ENCODE results near the gene MAP3K9. TPM values are rescaled to one million over a fixed set of nuclear protein-coding genes. Genes with fewer than 3 reads are reported as not detected.
A peak's percentile ranks its signal among the peaks of the same experiment; 100 is the strongest.

The MAP3K9 gene
- total RNA-seq, 2 donors from 2014 or later, result 8.7 to 10.7 TPM

DNA sequence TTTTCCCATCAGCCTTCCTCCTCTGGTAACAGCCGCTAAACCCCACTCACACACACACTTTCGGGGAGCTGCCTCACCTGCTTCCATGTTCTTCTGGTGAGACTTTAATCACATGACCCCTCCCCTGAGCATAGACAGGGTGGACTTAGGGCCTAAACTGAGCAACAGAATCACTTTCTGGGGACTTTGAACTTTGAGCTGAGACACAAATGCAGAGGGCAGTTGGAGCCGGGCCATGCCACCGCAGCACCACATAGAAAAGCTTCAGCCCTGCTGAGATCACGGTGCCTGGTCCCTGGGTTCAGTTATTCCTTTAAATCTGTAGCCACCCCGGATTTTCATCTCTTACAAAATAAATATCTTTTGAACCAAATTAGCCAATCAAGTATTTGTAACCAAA is 18.4 kb upstream of the MAP3K9 start:
- H3K9me3 Mint-ChIP-seq, result no peaks in the 10 kb centered on the region
- peaks cover 0 to 5% of the 10 kb centered on the region in 2 donors for H3K36me3 Mint-ChIP-seq
- H3K27ac Mint-ChIP-seq, result no peak overlapping the region
- DNase-seq (ENCODE audit: low spot score in 2 of 2) (no peak), ATAC-seq (no peak)

DNA sequence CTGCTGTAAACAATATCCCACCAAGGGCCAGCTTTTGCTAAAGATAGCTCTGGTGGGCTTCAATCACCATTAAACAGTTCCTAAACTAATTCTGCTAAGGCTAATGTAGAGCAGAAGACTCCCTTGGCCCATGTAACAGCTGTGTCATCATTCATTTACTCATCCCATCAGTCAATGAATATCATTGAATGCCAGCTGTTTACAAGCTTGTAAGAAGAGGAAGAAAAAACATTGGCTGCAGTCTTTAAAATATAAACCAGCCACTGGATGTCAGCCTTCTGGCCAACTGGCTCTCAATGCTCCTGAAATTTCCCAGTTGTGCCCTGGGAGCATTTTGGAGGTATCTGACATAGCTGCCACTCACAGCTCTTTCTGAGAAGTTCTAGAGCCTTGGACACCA is 18.0 kb upstream of the MAP3K9 start:
- no peak for ATAC-seq
- Mint-ChIP-seq H3K9me3 (no peaks in the 10 kb centered on the region), H3K36me3 (peaks cover 0 to 5% of the 10 kb centered on the region in 2 donors), H3K27ac (no peak overlapping the region)
- DNase-seq (ENCODE audit: low spot score in 2 of 2), result no peak

DNA sequence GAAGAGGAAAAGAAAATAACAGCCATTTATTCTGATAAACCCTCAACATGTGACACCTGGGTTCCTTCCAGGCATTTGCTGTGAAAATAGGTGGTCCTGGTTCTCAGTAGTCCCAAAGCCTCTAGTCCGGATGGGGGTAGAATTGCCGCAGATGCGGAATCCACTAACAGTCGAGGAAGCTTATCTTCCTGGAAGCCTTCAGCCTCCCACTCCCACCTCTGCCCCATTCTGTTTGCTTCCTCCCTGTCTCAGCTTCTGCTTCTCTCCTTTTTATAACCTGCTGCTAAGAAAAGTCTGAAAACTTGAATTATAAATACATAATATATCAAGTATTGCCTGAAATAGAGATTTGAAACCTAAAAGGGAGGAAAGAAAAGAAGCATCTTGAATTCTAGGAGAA is 14.0 kb upstream of the MAP3K9 start:
- ATAC-seq, result no peak
- peak overlapping the region in 1 of 2 donors; percentile 82 for H3K27ac Mint-ChIP-seq
- no peaks in the 10 kb centered on the region for H3K9me3 Mint-ChIP-seq
- peaks cover 0 to 13% of the 10 kb centered on the region in 2 donors for H3K36me3 Mint-ChIP-seq
- no peak for DNase-seq (ENCODE audit: low spot score in 2 of 2)

DNA sequence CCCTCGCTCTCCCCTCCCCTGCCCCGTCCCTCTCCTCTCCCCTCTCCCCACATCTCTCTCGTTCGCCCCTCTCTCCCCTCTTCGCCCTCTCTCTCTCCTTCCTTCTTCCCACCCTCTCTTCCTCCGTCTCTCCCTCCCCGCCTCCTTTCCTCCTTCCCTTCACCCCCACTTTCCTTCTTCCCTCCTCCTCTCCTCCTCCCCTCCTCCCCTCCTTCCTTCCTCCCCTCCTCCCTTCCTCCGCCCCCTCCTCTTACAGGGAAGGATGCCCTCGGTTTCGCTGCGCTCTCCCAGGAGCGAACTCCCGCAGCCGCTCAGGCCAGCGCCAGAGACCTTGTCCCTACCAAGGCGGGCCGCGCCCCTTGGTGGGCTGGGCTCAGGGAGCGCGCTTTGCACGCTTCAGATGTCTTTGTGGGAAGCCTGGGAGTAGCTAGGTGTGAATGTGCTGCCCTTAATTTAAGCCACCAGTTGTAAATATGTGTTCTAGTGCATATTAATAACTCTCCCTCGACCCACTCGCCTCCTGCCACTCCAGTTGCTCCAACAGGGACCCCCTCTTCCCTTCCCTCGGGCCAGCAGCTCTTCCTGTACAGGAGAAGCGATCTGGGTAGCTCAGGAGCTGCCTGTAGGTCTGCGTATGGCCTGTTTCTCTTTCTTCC is 13.3 kb upstream of the MAP3K9 start:
- DNase-seq (ENCODE audit: low spot score in 2 of 2) (no peak), ATAC-seq (no peak)
- Mint-ChIP-seq H3K9me3 (no peaks in the 10 kb centered on the region), H3K27ac (peak overlapping the region; percentile 82 to 88), H3K36me3 (peaks cover 0 to 13% of the 10 kb centered on the region in 2 donors)

DNA sequence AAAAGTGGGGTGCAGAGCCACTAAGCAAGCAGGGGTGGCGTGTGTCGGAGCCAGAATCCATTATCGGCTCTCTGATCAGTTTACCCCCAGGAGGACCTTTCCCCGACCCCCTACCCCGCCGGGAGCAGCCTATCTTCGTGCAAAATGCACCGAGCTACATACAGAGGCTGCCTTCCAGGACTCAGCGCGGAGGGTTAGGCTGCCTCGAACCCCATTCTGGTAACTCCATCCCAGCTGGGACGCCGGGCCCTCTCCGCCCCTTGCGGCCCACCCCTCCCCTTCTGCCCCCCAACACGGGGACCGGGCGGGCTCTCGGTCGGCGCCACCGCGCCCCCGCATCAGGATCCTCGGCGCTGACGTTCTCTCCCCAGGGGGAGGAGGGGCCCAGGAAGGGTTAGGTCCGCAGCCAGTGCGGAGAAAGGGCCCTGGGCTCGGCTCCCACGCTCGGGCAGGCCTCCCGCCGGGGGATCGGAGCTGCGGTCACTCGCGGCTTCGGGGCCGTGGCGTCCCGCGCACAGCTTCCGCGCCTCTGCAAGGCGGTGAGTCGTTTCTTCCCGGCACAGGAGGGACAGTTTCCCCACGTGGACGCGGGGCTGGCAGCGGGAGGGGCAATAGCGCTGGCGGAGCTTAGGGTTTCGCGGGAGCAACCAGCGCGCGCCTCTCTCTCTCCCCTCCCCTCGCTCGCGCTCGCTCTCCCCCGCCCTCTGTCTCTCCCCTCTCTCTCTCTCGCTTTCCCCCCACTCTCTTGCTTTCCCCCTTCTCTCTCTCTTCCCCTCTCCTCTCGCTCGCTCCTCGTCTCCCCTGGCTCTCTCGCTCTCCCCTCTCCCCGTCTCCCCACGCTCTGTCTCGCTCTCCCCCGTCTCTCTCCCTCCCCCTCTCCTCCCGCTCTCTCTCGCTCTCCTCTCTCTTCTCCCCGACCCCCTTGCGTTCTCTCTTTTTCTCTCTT is 12.5 kb upstream of the MAP3K9 start:
- ATAC-seq, result peak; percentile 68 to 79
- peaks cover 0 to 13% of the 10 kb centered on the region in 2 donors for H3K36me3 Mint-ChIP-seq
- DNase-seq (ENCODE audit: low spot score in 2 of 2), result peak; percentile 51 to 81
- no peaks in the 10 kb centered on the region for H3K9me3 Mint-ChIP-seq
- H3K27ac Mint-ChIP-seq, result peak overlapping the region; percentile 82 to 88

DNA sequence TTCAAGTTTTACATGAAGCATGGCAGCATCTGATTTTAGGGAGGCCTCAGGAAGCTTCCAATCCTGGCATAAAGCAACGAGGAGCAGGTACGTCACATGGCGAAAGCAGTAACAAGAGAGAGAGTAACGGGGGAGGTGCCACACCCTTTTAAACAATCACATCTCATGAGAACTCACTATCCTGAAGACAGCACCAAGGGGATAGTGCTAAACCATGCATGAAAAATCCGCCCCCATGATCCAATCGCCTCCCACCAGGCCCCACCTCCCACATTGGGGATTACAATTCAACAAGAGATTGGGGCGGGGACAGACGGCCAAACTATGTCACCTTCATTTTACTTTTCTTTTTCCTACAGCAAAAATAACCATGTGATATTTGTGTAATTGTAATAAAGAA is 7.2 kb upstream of the MAP3K9 start:
- Mint-ChIP-seq H3K9me3 (no peaks in the 10 kb centered on the region), H3K36me3 (peaks cover 0 to 8% of the 10 kb centered on the region in 2 donors), H3K27ac (no peak overlapping the region)
- ATAC-seq (no peak), DNase-seq (ENCODE audit: low spot score in 2 of 2) (no peak)

DNA sequence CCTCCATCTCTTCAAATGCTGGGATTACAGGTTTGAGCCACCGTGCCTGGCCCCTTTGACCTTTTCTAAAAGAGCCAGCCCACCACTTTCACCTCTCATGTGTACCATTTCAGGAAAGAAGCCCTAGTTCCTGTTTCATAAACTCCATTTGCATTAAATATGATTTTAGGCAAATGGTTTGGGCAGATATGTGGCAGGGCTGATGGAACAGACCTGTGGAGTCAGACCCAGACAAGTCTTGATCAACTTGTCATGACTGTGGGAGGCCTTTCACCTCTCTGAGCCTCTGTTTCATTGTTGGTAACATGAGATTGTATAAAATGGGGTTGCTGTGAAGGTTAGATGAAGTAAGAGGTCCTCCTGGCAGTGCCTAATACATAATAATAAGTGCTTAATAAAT is 5.2 kb upstream of the MAP3K9 start:
- ATAC-seq, result no peak
- Mint-ChIP-seq H3K9me3 (no peaks in the 10 kb centered on the region), H3K27ac (no peak overlapping the region), H3K36me3 (peaks cover 0 to 5% of the 10 kb centered on the region in 2 donors)
- no peak for DNase-seq (ENCODE audit: low spot score in 2 of 2)

DNA sequence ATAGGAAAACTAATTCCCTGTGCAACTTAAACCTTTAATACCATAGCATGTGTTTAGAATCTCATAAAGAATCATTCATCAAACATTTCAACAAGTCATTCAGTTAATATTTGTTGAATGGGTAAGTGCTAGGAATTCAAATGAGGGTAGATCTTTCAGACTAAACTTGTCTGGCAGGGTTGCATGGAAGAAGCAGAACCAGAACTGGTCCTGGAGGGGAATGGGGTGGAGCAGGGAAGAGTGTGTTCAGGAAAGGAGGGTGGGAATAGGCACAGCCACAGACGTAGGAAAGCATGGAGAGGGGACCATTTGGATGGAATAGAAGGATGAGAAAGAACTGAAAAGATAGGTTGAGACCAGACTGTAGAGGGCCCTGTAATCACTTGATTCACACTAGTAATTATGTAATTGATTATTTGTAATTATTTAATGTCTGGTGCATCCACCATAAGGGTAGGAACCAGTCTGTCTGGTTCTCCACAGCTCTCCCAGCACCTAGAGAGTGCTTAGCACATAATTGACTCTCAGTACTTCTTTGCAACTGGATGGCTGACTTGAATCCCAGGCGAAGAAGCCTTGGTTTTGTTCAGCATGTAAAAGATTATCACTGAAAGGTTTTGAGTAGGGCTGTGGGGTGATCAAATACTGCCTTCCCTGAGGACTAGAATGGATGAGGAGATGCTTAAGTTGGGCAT is 3.0 kb upstream of the MAP3K9 start:
- no peak overlapping the region for H3K27ac Mint-ChIP-seq
- peaks cover 0 to 5% of the 10 kb centered on the region in 2 donors for H3K36me3 Mint-ChIP-seq
- DNase-seq (ENCODE audit: low spot score in 2 of 2), result no peak
- H3K9me3 Mint-ChIP-seq, result no peaks in the 10 kb centered on the region
- ATAC-seq, result no peak

DNA sequence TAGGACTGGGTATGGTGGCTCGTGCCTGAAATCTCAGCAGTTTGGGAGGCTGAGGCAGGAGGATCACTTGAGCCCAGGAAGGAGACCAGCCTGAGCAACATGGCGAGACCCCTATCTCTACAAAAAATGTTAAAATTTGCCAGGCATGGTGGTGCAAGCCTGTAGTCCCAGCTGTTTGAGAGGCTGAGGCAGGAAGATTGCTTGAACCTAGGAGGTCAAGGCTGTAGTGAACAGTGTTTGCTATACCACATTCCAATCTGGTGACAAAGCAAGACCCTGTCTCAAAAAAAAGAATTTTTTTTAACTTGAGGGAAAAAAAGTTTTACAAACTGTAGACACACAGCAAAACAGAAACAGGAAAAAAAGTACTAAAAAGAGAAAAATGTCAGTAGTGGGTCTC is 2.3 kb upstream of the MAP3K9 start:
- ATAC-seq, result no peak

DNA sequence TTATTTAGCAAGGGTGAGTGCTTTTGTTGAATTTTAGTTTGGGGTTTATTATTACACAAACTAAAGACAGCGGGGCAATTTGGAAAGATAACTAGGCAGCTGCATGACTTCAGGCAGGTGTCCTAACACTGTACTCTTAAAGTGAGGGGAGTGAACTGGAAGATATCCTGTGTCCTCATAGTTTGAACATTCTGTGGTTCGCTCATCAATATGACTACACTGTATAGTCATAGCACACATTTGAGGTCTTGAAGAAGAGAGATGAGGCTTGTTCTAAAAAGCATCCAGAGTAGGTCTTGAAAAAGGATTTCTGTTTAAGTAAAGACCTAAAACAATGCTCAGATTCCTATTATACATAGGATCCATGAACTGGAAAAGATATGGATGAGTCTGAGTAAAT is 1.7 kb upstream of the MAP3K9 start:
- Mint-ChIP-seq H3K9me3 (no peaks in the 10 kb centered on the region), H3K27ac (no peak overlapping the region), H3K36me3 (peaks cover 5 to 6% of the 10 kb centered on the region in 2 donors)
- peak; percentile 16 to 50 for ATAC-seq
- DNase-seq (ENCODE audit: low spot score in 2 of 2), result no peak

More for the DNA sequence above, 2.3 kb upstream of the MAP3K9 start:
- H3K9me3 Mint-ChIP-seq, result no peaks in the 10 kb centered on the region
- H3K36me3 Mint-ChIP-seq, result peaks cover 5 to 6% of the 10 kb centered on the region in 2 donors
- no peak overlapping the region for H3K27ac Mint-ChIP-seq
- no peak for DNase-seq (ENCODE audit: low spot score in 2 of 2)

DNA sequence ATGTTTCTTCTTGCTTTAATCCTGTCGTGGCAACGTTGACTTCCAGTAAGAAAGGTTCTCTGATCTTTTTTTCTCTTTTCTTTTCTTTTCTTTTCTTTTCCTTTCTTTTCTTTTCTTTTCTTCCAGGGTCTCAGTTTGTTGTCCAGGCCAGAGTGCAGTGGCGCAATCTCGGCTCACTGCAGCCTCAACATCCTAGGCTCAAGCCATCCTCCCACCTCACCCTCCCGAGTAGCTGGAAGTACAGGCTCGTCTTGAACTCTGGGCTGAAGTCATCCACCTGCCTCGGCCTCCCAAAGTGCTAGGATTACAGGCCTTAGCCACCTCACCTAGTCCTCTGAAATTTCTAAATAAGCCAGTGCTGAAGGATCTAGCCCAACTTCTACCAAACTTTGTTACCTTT is 1.3 kb upstream of the MAP3K9 start:
- DNase-seq (ENCODE audit: low spot score in 2 of 2) (no peak), ATAC-seq (no peak)
- H3K36me3 Mint-ChIP-seq, result peaks cover 5 to 6% of the 10 kb centered on the region in 2 donors
- no peaks in the 10 kb centered on the region for H3K9me3 Mint-ChIP-seq
- H3K27ac Mint-ChIP-seq, result no peak overlapping the region

DNA sequence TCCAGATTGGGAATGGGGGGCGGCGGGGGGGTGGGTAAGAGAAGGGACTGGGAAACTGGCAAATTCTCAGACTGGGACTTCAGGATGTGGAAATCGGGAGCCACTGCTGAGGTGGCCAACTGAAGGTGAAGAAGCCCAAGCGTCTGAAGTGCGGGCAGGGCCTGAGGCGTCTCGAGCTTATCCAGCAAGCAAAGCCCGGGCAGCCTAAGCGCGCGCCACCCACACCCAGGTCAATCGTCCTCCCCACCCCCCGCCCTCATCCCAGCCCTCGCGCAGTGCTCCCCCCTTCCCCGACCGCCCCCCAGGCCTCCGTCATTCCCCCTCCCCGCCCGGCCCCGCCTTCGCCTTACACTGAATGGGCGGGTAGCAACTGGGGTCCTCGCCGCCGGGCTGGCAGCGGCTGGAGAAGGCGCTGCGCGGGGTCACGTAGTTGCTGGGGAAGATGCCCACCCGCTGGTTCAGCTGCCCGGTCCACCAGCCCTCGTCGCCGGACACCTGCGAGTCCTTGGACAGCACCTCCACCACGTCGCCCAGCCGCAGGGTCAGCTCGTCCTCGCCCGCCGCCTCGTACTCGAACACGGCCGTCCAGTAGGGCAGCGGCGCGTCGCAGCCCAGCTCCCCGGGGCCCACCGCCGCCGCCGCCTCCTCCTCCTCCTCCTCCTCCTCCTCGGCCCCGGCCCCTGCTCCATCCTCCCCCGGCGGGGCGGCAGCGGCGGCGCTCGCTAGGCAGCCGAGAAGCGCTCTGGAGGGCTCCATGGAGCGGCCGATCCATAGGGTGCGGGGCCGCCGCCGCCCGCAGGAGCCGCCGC is 693 bp downstream of the MAP3K9 start:
- peak overlapping the region; percentile 40 to 56 for H3K27ac Mint-ChIP-seq
- DNase-seq (ENCODE audit: low spot score in 2 of 2) (peak; percentile 40 to 63), ATAC-seq (peak; percentile 3 to 15)
- H3K36me3 Mint-ChIP-seq, result peaks cover 5 to 6% of the 10 kb centered on the region in 2 donors
- H3K9me3 Mint-ChIP-seq, result no peaks in the 10 kb centered on the region

DNA sequence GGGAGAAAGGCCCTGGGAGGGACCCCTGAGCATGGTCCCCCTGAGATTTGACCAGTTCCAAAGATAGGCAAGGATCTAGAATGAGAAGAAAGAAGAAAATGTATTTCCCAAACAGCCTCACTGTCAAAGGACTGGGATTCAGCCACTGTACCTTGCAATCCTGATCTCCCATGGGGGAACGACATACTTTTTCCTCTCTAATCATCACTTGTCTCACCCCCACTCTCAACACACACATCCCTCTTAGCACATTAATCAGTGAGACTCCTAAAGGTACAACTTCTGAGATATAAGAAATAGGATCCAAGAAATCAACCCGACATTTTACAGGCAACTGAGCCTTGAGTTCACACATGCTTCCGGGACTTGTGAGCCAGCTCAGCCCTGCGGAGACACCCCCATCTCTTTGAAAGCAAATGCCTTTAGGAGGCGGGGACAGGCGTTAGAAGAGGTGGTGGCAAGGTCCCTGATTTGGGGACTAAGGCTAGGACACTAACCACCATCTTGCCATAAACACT is 1.4 kb downstream of the MAP3K9 start:
- Mint-ChIP-seq H3K9me3 (no peaks in the 10 kb centered on the region), H3K36me3 (peaks cover 5 to 6% of the 10 kb centered on the region in 2 donors), H3K27ac (peak overlapping the region; percentile 40 to 56)
- peak; percentile 61 to 64 for DNase-seq (ENCODE audit: low spot score in 2 of 2)
- peak; percentile 21 to 29 for ATAC-seq

DNA sequence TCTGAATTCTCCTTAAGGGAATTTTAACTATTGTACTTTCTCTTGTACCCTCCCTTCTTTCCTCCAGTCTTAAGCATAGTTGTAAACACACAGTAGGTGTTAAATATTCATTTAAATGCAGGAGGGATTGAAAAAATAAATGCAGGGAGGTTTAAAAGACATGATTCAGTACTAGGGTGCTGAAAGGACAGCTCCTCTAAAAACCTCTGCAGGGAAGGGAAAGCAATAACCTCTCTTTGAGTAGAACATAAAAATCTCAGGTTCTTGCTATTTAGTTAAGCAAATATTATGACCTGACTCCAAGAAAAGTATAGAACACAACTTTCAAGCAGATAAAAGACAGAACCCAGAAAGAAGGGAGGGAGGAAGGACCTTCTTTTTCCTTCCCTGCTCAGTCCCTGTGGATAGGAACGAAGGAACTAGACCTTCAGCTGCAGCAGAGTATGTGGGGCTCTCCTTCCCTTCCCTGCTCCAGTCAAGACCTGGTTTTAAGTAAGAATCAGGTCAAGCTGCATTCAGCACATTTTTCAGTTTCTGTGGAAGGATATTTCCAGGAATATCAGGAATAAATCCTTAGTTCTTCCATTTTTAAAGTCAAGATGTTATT is 4.7 kb downstream of the MAP3K9 start:
- no peaks in the 10 kb centered on the region for H3K9me3 Mint-ChIP-seq
- no peak overlapping the region for H3K27ac Mint-ChIP-seq
- no peak for DNase-seq (ENCODE audit: low spot score in 2 of 2)
- no peak for ATAC-seq
- H3K36me3 Mint-ChIP-seq, result peaks cover 11 to 16% of the 10 kb centered on the region in 2 donors

DNA sequence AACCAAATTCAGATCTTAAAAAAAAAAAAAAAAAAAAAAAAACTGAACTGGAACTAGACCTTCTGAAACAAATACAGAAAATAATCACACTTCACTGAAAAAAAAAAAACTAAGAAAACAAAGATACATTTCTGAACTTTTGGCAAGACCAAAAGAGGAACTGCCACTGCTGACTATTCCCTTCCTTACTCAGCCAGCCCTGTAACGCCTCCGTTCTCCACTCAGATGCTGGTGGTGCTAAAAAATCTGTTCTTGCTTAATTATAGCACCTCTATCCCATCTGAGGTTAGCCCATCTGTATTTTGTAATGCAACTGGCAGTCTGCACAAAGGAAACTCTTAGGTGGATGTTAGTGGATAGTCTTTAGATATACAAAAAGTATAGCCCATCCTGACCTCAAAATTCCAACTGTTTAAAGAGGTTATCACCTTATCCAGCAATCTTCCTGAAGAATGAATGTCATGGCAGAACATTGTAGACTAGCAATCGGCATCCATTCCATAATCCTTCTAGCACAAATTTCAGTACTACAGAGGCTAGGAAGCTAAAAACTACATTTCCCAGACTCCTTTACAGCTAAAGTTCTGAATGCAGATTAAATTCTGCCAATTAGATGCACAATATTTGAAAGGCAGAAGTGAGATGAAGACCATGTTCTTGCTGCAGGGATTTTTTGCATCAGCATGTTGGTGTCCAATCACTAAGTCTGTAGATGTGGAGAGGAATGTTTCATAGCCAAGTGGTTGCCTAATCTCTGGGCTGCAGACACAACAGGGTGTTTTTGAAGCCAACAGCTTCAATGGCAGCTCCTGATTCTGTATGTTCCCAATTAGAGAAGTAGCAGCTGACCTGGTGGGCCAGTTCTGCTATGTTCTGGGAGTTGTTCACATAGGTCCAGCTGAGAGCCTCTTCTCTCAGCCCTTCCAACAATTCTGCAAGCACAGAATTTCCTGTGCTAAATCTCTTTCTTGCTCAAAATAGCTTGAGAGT is 5.7 kb downstream of the MAP3K9 start:
- H3K27ac Mint-ChIP-seq, result no peak overlapping the region
- H3K9me3 Mint-ChIP-seq, result no peaks in the 10 kb centered on the region
- DNase-seq (ENCODE audit: low spot score in 2 of 2) (no peak), ATAC-seq (no peak)
- peaks cover 11 to 16% of the 10 kb centered on the region in 2 donors for H3K36me3 Mint-ChIP-seq
